ENCODE data around the gene DOK5.

Gene DOK5

DNA sequence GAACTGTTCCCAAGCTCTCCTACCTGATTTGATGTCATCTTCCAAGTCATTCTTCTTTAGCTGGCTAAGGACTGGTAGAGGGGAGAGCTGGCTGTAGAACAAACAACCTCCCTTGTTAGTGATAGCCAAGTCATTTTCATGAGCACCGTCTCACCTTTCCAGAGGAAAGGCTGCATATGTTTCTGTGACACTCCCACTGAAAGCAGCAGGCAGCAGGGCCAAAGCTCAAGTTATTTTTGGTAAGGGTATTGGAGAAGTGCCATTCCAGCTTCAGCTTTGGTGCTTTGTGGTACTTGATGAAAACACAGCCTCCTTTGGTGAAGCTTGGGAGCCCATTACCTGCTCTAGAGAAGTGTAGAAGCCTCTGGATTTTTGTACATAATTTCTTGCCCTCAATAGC, 5.4 kb upstream of the DOK5 start:
- DNase-seq (ENCODE audit: insufficient read length, low spot score), result no peak
- no peak for FAIRE-seq

DNA sequence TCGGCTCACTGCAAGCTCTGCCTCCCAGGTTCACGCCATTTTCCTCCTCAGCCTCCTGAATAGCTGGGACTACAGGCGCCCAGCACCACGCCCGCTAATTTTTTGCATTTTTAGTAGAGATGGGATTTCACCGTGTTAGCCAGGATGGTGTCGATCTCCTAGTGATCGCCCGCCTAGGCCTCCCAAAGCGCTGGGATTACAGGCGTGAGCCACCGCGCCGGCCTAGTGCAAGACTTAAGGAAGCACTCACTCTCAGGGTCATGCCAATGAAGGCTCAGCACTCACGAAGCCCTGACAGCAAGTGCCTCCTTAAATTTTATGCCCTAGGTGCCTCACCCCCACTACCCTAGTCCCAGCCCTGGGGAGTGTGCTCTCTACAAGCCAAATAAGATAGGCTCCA, 4.7 kb upstream of the DOK5 start:
- DNase-seq (ENCODE audit: insufficient read length, low spot score) (no peak), FAIRE-seq (no peak)
- TF ChIP-seq, protein P1, sequence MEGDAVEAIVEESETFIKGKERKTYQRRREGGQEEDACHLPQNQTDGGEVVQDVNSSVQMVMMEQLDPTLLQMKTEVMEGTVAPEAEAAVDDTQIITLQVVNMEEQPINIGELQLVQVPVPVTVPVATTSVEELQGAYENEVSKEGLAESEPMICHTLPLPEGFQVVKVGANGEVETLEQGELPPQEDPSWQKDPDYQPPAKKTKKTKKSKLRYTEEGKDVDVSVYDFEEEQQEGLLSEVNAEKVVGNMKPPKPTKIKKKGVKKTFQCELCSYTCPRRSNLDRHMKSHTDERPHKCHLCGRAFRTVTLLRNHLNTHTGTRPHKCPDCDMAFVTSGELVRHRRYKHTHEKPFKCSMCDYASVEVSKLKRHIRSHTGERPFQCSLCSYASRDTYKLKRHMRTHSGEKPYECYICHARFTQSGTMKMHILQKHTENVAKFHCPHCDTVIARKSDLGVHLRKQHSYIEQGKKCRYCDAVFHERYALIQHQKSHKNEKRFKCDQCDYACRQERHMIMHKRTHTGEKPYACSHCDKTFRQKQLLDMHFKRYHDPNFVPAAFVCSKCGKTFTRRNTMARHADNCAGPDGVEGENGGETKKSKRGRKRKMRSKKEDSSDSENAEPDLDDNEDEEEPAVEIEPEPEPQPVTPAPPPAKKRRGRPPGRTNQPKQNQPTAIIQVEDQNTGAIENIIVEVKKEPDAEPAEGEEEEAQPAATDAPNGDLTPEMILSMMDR (IDR thresholded peaks at IDR 0.05; ENCODE audit: insufficient read depth, missing control alignments), result no peak

More for the DNA sequence above, 5.4 kb upstream of the DOK5 start:
- TF ChIP-seq, protein P1 (IDR thresholded peaks at IDR 0.05; ENCODE audit: insufficient read depth, missing control alignments), result no peak

DNA sequence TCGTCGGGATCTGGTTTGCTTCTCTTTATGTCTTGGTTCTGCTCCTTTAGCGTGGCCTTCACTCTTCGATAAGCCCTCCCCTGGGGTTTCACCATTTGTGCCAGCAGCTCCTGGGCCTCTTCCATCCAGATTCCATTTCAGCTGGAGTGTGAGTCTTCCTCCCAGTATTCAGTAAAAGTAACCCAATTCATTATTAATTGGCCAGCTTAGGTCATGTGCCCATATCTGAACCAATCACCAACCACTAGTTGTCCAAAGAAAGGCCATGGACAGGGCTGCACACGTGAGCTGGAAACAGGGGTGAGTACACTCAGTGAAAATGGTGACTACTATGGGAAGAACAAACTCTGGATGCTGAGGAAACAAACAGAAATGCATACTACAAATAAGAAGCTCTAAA, 2.8 kb upstream of the DOK5 start:
- DNase-seq (ENCODE audit: insufficient read length, low spot score) (no peak), FAIRE-seq (no peak)
- TF ChIP-seq, protein P1 (IDR thresholded peaks at IDR 0.05; ENCODE audit: insufficient read depth, missing control alignments), result no peak

DNA sequence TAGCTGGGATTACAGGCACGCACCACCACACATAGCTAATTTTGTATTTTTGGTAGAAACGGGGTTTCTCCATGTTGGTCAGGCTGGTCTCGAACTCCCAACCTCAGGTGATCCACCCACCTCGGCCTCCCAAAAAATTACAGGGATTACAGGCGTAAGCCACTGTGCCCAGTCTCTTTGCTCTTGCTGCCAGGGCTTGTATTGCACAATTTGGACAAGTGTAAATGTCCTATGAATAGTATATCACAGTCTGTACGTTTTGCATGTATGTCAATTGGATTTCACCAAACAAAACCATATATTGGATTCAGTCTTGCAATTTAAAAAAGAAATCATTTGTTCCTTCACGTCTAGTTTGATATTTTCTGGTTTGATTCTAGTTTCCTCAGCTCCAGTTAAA, 2.1 kb upstream of the DOK5 start:
- FAIRE-seq (no peak), DNase-seq (ENCODE audit: insufficient read length, low spot score) (no peak)
- TF ChIP-seq, protein P1 (IDR thresholded peaks at IDR 0.05; ENCODE audit: insufficient read depth, missing control alignments), result no peak

DNA sequence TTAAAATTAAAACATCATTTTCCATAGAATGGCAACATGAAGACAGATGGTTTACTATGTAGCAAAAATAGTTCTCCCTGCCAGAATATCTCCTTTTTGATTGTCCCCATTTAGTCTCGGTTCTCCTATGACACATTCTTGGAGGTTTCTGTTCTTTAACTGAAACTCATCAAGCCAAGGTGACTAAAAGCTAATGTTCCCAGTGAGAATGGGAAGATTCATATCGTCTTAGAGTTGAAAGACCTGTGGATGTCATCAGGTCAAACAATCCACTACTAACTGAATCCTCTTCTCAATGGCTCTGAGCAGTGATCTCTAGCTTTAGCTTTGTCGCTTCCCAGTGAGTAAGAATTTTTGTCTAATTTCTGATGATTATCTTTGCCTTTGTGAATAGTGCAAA, 1.3 kb upstream of the DOK5 start:
- DNase-seq (ENCODE audit: insufficient read length, low spot score) (no peak), FAIRE-seq (no peak)
- TF ChIP-seq, protein P1 (IDR thresholded peaks at IDR 0.05; ENCODE audit: insufficient read depth, missing control alignments), result no peak

DNA sequence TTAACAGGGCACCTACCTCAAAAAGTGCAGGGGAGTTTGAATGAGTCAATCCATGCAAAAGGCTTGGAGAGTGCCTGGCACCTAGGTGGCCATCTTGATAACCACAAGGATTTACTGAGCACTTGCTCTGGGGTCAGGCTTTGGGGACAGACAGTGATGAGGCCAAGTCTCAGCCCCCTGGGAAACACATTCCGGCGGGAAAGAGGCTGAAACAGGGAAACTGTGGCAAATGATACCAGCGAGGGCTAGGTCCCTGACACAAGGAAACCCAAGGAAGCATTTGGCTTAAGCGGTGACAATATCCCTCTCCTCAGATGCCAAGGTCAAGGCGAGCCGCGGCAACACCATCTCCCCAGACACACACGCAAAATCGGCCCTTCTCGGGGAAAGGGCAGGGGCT, 527 bp upstream of the DOK5 start:
- DNase-seq (ENCODE audit: insufficient read length, low spot score) (no peak), FAIRE-seq (no peak)
- TF ChIP-seq, protein P1 (IDR thresholded peaks at IDR 0.05; ENCODE audit: insufficient read depth, missing control alignments), result no peak

DNA sequence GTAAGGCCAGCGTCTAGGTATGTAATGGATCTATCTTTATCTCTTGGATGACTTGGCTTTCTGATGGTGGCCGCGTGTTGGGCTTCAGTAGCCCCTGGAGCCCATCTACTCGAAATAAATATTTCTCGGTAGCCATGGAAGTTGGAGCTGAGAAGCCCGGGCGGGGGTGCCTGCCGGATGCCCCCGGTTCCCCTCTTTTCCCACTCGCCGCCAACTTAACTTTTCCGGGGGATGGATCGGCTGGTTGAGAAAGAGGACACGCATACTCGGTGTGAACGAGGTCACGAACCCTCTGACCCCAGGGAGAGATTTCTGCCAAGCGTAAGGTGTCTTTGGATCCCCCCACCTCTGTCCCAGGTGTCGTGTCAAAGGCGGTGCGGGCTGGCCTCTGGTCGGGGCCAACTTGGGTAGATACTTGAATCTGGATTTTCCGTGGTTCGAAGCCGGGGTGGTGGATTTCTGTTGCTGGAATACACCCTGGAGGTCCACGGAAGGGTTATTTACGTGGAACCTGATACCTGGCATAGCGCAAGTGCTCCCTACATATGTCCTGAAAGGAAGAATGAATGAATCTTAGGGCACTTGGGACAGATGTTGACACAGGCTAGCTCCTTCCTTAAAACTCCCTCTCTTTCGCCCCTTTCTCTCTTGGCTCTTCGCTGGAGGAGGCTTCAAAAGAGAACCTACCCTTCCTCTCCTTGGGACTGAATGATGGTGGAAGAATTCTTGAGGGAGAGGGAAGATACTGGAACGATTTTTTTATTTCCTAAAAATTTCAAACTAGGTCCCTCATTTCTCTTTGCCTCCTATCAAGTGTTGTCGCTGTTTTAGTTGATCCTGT, 996 bp downstream of the DOK5 start:
- FAIRE-seq (no peak), DNase-seq (ENCODE audit: insufficient read length, low spot score) (no peak)
- TF ChIP-seq, protein P1 (IDR thresholded peaks at IDR 0.05; ENCODE audit: insufficient read depth, missing control alignments), result no peak
